Endothelial cell of umbilical vein (primary cell): ENCODE data around the gene MC2R. TPM values are rescaled to one million over a fixed set of nuclear protein-coding genes. Genes with fewer than 3 reads are reported as not detected.

ENCODE experiments used
- BruUV-seq: library from RNA; stranded (reverse); fragments of 400-500 nt; replicated peaks from 2 replicates; lab custom pipeline; 2021; lab: Mats Ljungman, UMichigan
- CTCF ChIA-PET: fragments of 300-600, 350-600 bp; sonication (Branson Sonifier 250); formaldehyde crosslinking; loops from one replicate; lab custom pipeline; 2021; ENCODE audit warnings: antibody characterized with exemption, inconsistent platforms; lab: Charles Lee
- POLR2A ChIA-PET: fragments of 300-600, 350-600 bp; sonication (Branson Sonifier 250); formaldehyde crosslinking; loops from one replicate; lab custom pipeline; 2021; ENCODE audit warnings: antibody characterized with exemption, inconsistent platforms; lab: Charles Lee
- DNase-seq: peaks from one replicate; pipeline ENCODE4 v3.0.0-alpha.2; 2011; ENCODE audit warnings: low read depth, low spot score
- FAIRE-seq: peaks from 2 replicates; lab custom pipeline; 2011; peaks lifted over from hg19 to GRCh38; lab: Jason Lieb, UNC
- H2AFZ ChIP-seq: 2 replicates; pipeline ENCODE4 v1.6.0; 2012; ENCODE audit warnings: low read depth, low read length, control low read depth, inconsistent platforms
- H3K27ac ChIP-seq: 2 replicates; pipeline ENCODE4 v1.5.1; 2011; ENCODE audit warnings: low read depth, mild to moderate bottlenecking, control low read depth, low read length, moderate library complexity; ENCODE audit not compliant: insufficient read depth
- H3K27me3 ChIP-seq, 2 experiments: 2 replicates each; pipeline versions ENCODE4 v1.6.0 to v1.6.1; 2011; ENCODE audit warnings: low read length in 2 of 2, mixed read lengths in 1 of 2; ENCODE audit not compliant: control insufficient read depth in 2 of 2, insufficient read depth in 2 of 2
- H3K36me3 ChIP-seq, 2 experiments: 2 replicates in 1 of 2; 3 replicates in 1 of 2; pipeline ENCODE4 v1.5.1; 2011; ENCODE audit warnings: low read length in 2 of 2, mild to moderate bottlenecking in 1 of 2, moderate library complexity in 1 of 2; ENCODE audit not compliant: control insufficient read depth in 2 of 2, insufficient read depth in 2 of 2; ENCODE audit errors: extremely low read depth in 1 of 2
- H3K4me1 ChIP-seq: 3 replicates; pipeline ENCODE4 v1.5.1; 2011; ENCODE audit warnings: mild to moderate bottlenecking, low read length; ENCODE audit not compliant: control insufficient read depth, insufficient read depth; ENCODE audit errors: extremely low read depth
- H3K4me2 ChIP-seq: 2 replicates; pipeline ENCODE4 v1.6.1; 2011; ENCODE audit warnings: low read length, control low read depth, mixed read lengths; ENCODE audit not compliant: insufficient read depth
- H3K4me3 ChIP-seq, 3 experiments: fragments of 200-600 bp in 1 of 3; sonication (generic), shearing (Covaris generic) in 1 of 3; replicated peaks in 1 of 3; 2 replicates each; pipeline ENCODE4 v1.5.1; 2011 to 2016; ENCODE audit warnings: control low read depth in 3 of 3, low read length in 3 of 3, mild to moderate bottlenecking in 2 of 3, inconsistent platforms in 1 of 3, low read depth in 1 of 3, moderate library complexity in 1 of 3; ENCODE audit not compliant: insufficient read depth in 1 of 3
- H3K79me2 ChIP-seq: 2 replicates; pipeline ENCODE4 v1.6.0; 2012; ENCODE audit warnings: low read length, inconsistent platforms; ENCODE audit not compliant: control insufficient read depth, insufficient read depth
- H3K9ac ChIP-seq: replicated peaks from 2 replicates; pipeline ENCODE3; 2011; ENCODE audit warnings: low read length, control low read depth; ENCODE audit not compliant: insufficient read depth; ENCODE audit errors: extremely low read depth
- H3K9me1 ChIP-seq: replicated peaks from 3 replicates; pipeline ENCODE4 v1.6.0; 2011; ENCODE audit warnings: mild to moderate bottlenecking, low read length; ENCODE audit not compliant: control insufficient read depth, insufficient read depth; ENCODE audit errors: extremely low read depth
- H3K9me3 ChIP-seq: replicated peaks from 2 replicates; pipeline ENCODE4 v1.5.1; 2012; ENCODE audit warnings: low read length, inconsistent platforms; ENCODE audit not compliant: control insufficient read depth, insufficient read depth
- H4K20me1 ChIP-seq: replicated peaks from 2 replicates; pipeline ENCODE3; 2011; ENCODE audit warnings: mild to moderate bottlenecking, low read length; ENCODE audit not compliant: control insufficient read depth, insufficient read depth; ENCODE audit errors: extremely low read depth
- CTCF ChIP-seq, 2 donors: IDR thresholded peaks; 1 replicate in 1 of 2; 2 replicates in 1 of 2; pipeline ENCODE4 v1.5.1; 2011; ENCODE audit warnings: low read length in 2 of 2, mild to moderate bottlenecking in 2 of 2, moderate library complexity in 2 of 2, control low read depth in 1 of 2, inconsistent platforms in 1 of 2, low read depth in 1 of 2; ENCODE audit not compliant: insufficient read depth in 1 of 2; ENCODE audit errors: extremely low read depth in 1 of 2
- FOS ChIP-seq: IDR thresholded peaks from 2 replicates; pipeline ENCODE4 v1.6.1; 2011; ENCODE audit warnings: mild to moderate bottlenecking, low read length, moderate library complexity, borderline replicate concordance; ENCODE audit not compliant: insufficient read depth
- GATA2 ChIP-seq: IDR thresholded peaks from 2 replicates; pipeline ENCODE4 v1.7.0; 2011; ENCODE audit warnings: low read depth, mild to moderate bottlenecking, moderate library complexity, mixed read lengths, low read length; ENCODE audit not compliant: insufficient read length, insufficient read depth
- JUN ChIP-seq: IDR thresholded peaks from 2 replicates; pipeline ENCODE4 v1.6.1; 2011; ENCODE audit warnings: borderline replicate concordance, low read depth; ENCODE audit not compliant: insufficient read length, insufficient read depth
- MAX ChIP-seq: IDR thresholded peaks from 2 replicates; pipeline ENCODE4 v1.6.1; 2011; ENCODE audit not compliant: insufficient read depth, insufficient read length
- MYC ChIP-seq: IDR thresholded peaks from one replicate; pipeline ENCODE4 v1.6.1; 2011; ENCODE audit warnings: mild to moderate bottlenecking, low read depth, low read length
- POLR2A ChIP-seq: IDR thresholded peaks from 2 replicates; pipeline ENCODE4 v1.6.1; 2012; ENCODE audit warnings: low read depth, mild to moderate bottlenecking, control low read depth, low read length
- dilution Hi-C: fragments of 300-500 bp; cut with MboI; formaldehyde crosslinking; loops from one replicate; pipeline ENCODE4 v1.15.0; 2019; ENCODE audit warnings: low sequenced_read_pairs; ENCODE audit not compliant: extremely low pct_ligation_motif_present
- intact Hi-C: fragments of 100-400 bp; cut with micrococcal nuclease; formaldehyde crosslinking; loops from one replicate; pipeline ENCODE4 v1.10.0; 2022
- polyA plus RNA-seq, 4 experiments: library from polyadenylated mRNA; depleted of rRNA in 3 of 4; stranded (reverse) in 3 of 4; unstranded in 1 of 4; fragments of >200 nt; gene quantifications; 2 replicates each; pipeline versions ENCODE4 v1.2.1 to v1.2.3, GENCODE V29; 2011 to 2012; ENCODE audit warnings: missing spikeins in 1 of 4
- total RNA-seq: library from RNA; stranded (reverse); gene quantifications from 2 replicates; pipeline ENCODE4 v1.2.3, GENCODE V29; 2021

Gene MC2R
- total and polyA plus RNA-seq, 2 donors (not counting 3 experiments of a cell fraction or from before 2014, with no cell fraction given) = not detected

DNA sequence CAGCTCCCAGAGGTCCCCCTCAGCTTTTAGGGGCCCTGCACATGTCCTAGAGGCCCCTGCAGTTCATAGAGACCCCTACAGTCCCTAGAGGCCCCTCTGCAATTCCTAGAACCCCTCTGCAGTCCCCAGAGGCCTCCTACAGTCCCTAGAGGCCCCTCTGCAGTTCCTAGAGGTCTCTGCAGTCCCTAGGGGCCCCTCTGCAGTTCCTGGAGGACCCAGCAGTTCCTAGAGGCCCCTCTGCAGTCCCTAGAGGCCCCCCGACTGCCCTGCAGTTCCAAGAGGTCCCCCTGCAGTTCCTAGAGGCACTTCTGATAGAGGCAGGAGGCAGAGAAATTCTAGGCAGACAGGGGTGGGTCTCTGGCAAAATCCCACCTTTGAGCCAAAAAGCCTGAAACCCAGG is 35.4 kb downstream of the MC2R start:
- H3K79me2 ChIP-seq = no peaks in the 10 kb centered on the region
- H3K9me3 ChIP-seq = no peaks in the 10 kb centered on the region
- no peaks in the 10 kb centered on the region for H4K20me1 ChIP-seq
- no peaks in the 10 kb centered on the region for H3K36me3 ChIP-seq
- H3K27me3 ChIP-seq = no peaks in the 10 kb centered on the region
- CTCF ChIA-PET = no interaction called here
- intact Hi-C loops (no loop called here), dilution Hi-C loops (no loop called here)
- no peaks in the 10 kb centered on the region for H3K4me1 ChIP-seq
- POLR2A ChIA-PET = no interaction called here
- BruUV-seq = no TSS peak
- no peak overlapping the region for H3K4me3 ChIP-seq
- no peak for DNase-seq
- no peak overlapping the region for H2AFZ ChIP-seq
- no peaks in the 10 kb centered on the region for H3K9me1 ChIP-seq
- no peak overlapping the region for H3K9ac ChIP-seq
- TF ChIP-seq FOS (no peak), MYC (no peak), MAX (no peak), CTCF (IDR thresholded peaks at IDR 0.05; ENCODE audit: extremely low read depth in 1 of 2, insufficient read depth in 1 of 2, low read depth in 1 of 2, low read length in 2 of 2) (no peak), GATA2 (no peak), JUN (no peak)
- FAIRE-seq = no peak
- H3K27ac ChIP-seq = no peak overlapping the region
- H3K4me2 ChIP-seq = no peak overlapping the region

DNA sequence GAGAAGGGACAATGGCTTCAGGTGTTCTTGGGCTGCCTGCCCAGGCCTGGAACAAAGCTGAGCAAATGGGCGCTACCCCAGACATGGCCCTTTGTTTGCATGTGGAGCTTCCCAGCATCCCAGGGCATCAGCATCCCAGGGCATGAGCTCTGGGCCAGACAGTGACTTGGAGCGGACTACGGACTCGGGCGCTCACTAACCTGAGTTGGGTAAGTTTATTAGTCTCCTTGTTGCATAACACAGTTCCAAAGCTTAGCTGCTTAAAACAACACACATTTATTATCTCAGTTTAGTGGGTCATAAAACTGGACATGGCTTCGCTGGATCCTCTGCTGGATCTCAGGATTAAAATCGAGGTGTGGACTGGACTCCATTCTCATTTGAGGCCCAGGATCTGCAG is 35.8 kb downstream of the MC2R start:
- Histone ChIP-seq H4K20me1 (no peaks in the 10 kb centered on the region), H3K27ac (no peak overlapping the region), H3K27me3 (no peaks in the 10 kb centered on the region), H3K9ac (no peak overlapping the region), H3K79me2 (no peaks in the 10 kb centered on the region), H3K9me3 (no peaks in the 10 kb centered on the region), H3K4me3 (no peak overlapping the region), H3K4me1 (no peaks in the 10 kb centered on the region), H3K9me1 (no peaks in the 10 kb centered on the region), H3K4me2 (no peak overlapping the region), H2AFZ (no peak overlapping the region), H3K36me3 (no peaks in the 10 kb centered on the region)
- BruUV-seq = no TSS peak
- POLR2A ChIA-PET = no interaction called here
- TF ChIP-seq CTCF (IDR thresholded peaks at IDR 0.05; ENCODE audit: extremely low read depth in 1 of 2, insufficient read depth in 1 of 2, low read depth in 1 of 2, low read length in 2 of 2) (no peak), MAX (no peak), FOS (no peak), POLR2A (no peak)
- CTCF ChIA-PET = no interaction called here
- no peak for FAIRE-seq
- intact Hi-C loops (no loop called here), dilution Hi-C loops (no loop called here)
- DNase-seq = no peak
